BE2C (cell line): Measurements from ENCODE around the gene SCAF8.

Source experiments
- DNase-seq: peaks from one replicate; pipeline ENCODE4 v3.0.0-alpha.2; 2020
- H3K27me3 ChIP-seq: fragments of 250-450 bp; sonication (Bioruptor Pico); 2 replicates; pipeline ENCODE4 v1.5.1; 2020; ENCODE audit warnings: mild to moderate bottlenecking
- H3K36me3 ChIP-seq: fragments of 250-450 bp; sonication (Bioruptor Pico); 2 replicates; pipeline ENCODE4 v1.5.1; 2020; ENCODE audit warnings: mild to moderate bottlenecking
- H3K4me1 ChIP-seq: fragments of 250-450 bp; sonication (Bioruptor Pico); 2 replicates; pipeline ENCODE4 v1.5.1; 2020
- H3K4me3 ChIP-seq: 2 replicates; pipeline ENCODE4 v1.5.1; 2011; ENCODE audit warnings: low read depth, low read length
- H3K9me3 ChIP-seq: fragments of 250-450 bp; sonication (Bioruptor Pico); 2 replicates; pipeline ENCODE4 v1.5.1; 2020
- CTCF ChIP-seq: IDR thresholded peaks from 2 replicates; pipeline ENCODE4 v1.5.1; 2012; ENCODE audit warnings: mild to moderate bottlenecking, low read depth, low read length

The SCAF8 gene

GRCh38 chr6:154873546-154873945, 140.3 kb downstream of the SCAF8 start:
- Histone ChIP-seq H3K4me1 (peaks cover 11% of the 10 kb centered on the region), H3K36me3 (no peaks in the 10 kb centered on the region), H3K4me3 (no peak overlapping the region), H3K27me3 (no peaks in the 10 kb centered on the region), H3K9me3 (no peaks in the 10 kb centered on the region)
- no peak for DNase-seq
- TF ChIP-seq CTCF = no peak

- H3K9me3 ChIP-seq = no peaks in the 10 kb centered on the region
- no peak overlapping the region for H3K4me3 ChIP-seq
- no peak for TF ChIP-seq CTCF
- peaks cover 14% of the 10 kb centered on the region for H3K4me1 ChIP-seq
- no peaks in the 10 kb centered on the region for H3K27me3 ChIP-seq
- DNase-seq = no peak
- no peaks in the 10 kb centered on the region for H3K36me3 ChIP-seq
Observed at GRCh38 chr6:154874773-154875592, 141.8 kb downstream of the SCAF8 start.

GRCh38 chr6:154876486-154877280, 143.5 kb downstream of the SCAF8 start:
- H3K9me3 ChIP-seq = no peaks in the 10 kb centered on the region
- no peak overlapping the region for H3K4me3 ChIP-seq
- TF ChIP-seq CTCF = no peak
- no peak for DNase-seq
- no peaks in the 10 kb centered on the region for H3K36me3 ChIP-seq
- peaks cover 14% of the 10 kb centered on the region for H3K4me1 ChIP-seq
- no peaks in the 10 kb centered on the region for H3K27me3 ChIP-seq

- H3K4me3 ChIP-seq = no peak overlapping the region
- peaks cover 3% of the 10 kb centered on the region; the same call in 1 of the 2 replicates for H3K36me3 ChIP-seq
- no peak for TF ChIP-seq CTCF
- H3K27me3 ChIP-seq = no peaks in the 10 kb centered on the region
- H3K9me3 ChIP-seq = no peaks in the 10 kb centered on the region
- no peak for DNase-seq
- H3K4me1 ChIP-seq = peaks cover 14% of the 10 kb centered on the region
Observed at GRCh38 chr6:154878871-154879491, 145.8 kb downstream of the SCAF8 start.

- peaks cover 3% of the 10 kb centered on the region; the same call in 1 of the 2 replicates for H3K36me3 ChIP-seq
- peaks cover 6% of the 10 kb centered on the region for H3K4me1 ChIP-seq
- no peak for TF ChIP-seq CTCF
- DNase-seq = no peak
- H3K9me3 ChIP-seq = 0 out of 2 replicates have a peak, but pooled peaks cover 2% of the 10 kb centered on the region
- no peaks in the 10 kb centered on the region for H3K27me3 ChIP-seq
- no peak overlapping the region for H3K4me3 ChIP-seq
Observed at GRCh38 chr6:154882107-154882506, 148.9 kb downstream of the SCAF8 start.
